ENCODE measurements around the gene WRAP73.

The WRAP73 gene

DNA sequence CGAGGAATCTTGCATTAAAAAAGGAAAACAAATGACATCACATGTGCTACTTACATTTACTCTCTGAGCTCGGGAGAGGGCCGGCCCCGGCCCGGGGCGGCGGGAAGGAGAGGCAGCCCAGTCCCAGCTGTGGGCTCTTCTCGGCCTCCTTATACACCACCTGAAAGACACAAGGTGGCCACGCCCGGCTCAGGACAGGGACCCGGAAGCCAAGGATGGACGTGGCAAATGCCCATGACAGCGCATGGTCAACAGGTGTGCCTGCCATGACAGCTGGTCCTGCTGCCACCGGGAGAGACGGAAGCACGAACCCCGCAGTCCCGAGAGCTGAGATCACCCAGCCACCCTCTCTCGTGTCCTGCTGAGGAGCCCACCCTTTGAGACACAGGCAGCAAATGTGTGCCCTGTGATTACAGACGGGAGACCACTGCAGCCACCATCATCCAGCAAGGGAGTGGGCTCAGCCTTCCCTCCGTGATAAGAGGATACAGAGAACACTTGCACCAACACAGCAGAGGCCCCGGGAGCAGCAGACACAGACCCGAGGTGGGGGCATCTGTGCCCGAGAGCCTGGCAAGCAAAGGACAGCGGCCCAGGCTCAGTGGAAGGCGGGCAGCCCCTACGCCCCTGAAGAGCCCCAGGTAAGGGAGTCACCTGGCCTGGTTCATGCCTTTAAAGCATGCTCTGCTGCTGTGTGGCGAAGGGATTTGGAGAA, 16.4 kb downstream of the WRAP73 start:
- no peak overlapping the region for H3K18ac ChIP-seq (ENCODE audit: low read length)
- H3K27ac ChIP-seq (ENCODE audit: low read depth, low read length) = no peak overlapping the region
- H2AK5ac ChIP-seq (ENCODE audit: low read length) = no peak overlapping the region
- no peak for DNase-seq
- H3K27me3 ChIP-seq (ENCODE audit: insufficient read depth, low read length, poor library complexity) = no peaks in the 10 kb centered on the region
- no peaks in the 10 kb centered on the region for H3K36me3 ChIP-seq (ENCODE audit: control insufficient read depth, insufficient read depth, low read length)
- no peak overlapping the region for H4K5ac ChIP-seq (ENCODE audit: low read length)
- no peak overlapping the region for H4K8ac ChIP-seq (ENCODE audit: low read depth, low read length)
- no peaks in the 10 kb centered on the region for H3K79me2 ChIP-seq (ENCODE audit: control insufficient read depth, insufficient read depth, low read length)
- H3K9ac ChIP-seq (ENCODE audit: low read length) = no peak overlapping the region
- no peak overlapping the region for H3K4me2 ChIP-seq (ENCODE audit: low read length)
- no peak overlapping the region for H3K23ac ChIP-seq (ENCODE audit: low read length)
- H2BK5ac ChIP-seq (ENCODE audit: low read length) = no peak overlapping the region
- WGBS (ENCODE audit: extremely low coverage, insufficient coverage, low lambda C conversion rate) = no CpG with 5 or more reads among the region's 28 CpGs
- no peak overlapping the region for H3K56ac ChIP-seq (ENCODE audit: low read length)
- no peak overlapping the region for H2BK120ac ChIP-seq (ENCODE audit: low read depth, low read length)
- no peaks in the 10 kb centered on the region for H3K4me1 ChIP-seq (ENCODE audit: control insufficient read depth, low read depth, low read length)
- no peak overlapping the region for H3K4me3 ChIP-seq (ENCODE audit: low read length)
- no peak overlapping the region for H3K4ac ChIP-seq (ENCODE audit: low read depth, low read length)
- no peaks in the 10 kb centered on the region for H3K79me1 ChIP-seq (ENCODE audit: low read length)
- H2BK15ac ChIP-seq (replicated peaks; ENCODE audit: low read depth) = no peak overlapping the region

GRCh38 chr1:3632716-3633343, 17.1 kb downstream of the WRAP73 start:
- Histone ChIP-seq H4K8ac (ENCODE audit: low read depth, low read length) (no peak overlapping the region), H3K4me1 (ENCODE audit: control insufficient read depth, low read depth, low read length) (no peaks in the 10 kb centered on the region), H3K9ac (ENCODE audit: low read length) (no peak overlapping the region), H3K23ac (ENCODE audit: low read length) (no peak overlapping the region), H3K27me3 (ENCODE audit: insufficient read depth, low read length, poor library complexity) (no peaks in the 10 kb centered on the region), H3K27ac (ENCODE audit: low read depth, low read length) (no peak overlapping the region), H2BK120ac (ENCODE audit: low read depth, low read length) (no peak overlapping the region), H3K4me2 (ENCODE audit: low read length) (no peak overlapping the region), H3K4me3 (ENCODE audit: low read length) (no peak overlapping the region), H3K79me2 (ENCODE audit: control insufficient read depth, insufficient read depth, low read length) (no peaks in the 10 kb centered on the region), H4K5ac (ENCODE audit: low read length) (no peak overlapping the region), H2AK5ac (ENCODE audit: low read length) (no peak overlapping the region), H3K79me1 (ENCODE audit: low read length) (no peaks in the 10 kb centered on the region), H3K18ac (ENCODE audit: low read length) (no peak overlapping the region), H3K56ac (ENCODE audit: low read length) (no peak overlapping the region), H3K36me3 (ENCODE audit: control insufficient read depth, insufficient read depth, low read length) (no peaks in the 10 kb centered on the region), H3K4ac (ENCODE audit: low read depth, low read length) (no peak overlapping the region), H2BK15ac (replicated peaks; ENCODE audit: low read depth) (no peak overlapping the region), H2BK5ac (ENCODE audit: low read length) (no peak overlapping the region)
- WGBS (ENCODE audit: extremely low coverage, insufficient coverage, low lambda C conversion rate) = no CpG with 5 or more reads among the region's 26 CpGs
- no peak for DNase-seq

DNA sequence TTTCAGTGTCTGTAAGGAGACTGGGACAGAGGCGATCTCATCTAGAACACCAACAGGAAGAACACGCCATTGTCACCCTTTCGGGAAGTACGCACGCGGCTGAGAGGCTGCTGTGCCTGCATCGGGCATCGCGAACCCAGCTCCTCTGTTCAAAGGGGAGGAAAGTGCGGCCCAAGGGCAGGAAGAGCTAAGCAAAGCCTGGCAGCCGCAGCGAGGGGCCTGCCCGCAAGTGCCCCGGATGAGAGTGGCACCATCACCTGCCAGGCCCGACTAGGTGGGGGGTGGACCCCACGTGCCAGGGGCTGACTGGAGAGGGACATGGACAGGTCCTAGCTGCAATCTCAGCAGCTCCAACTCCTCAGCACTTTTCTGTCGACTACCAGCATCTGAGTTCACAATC, 17.6 kb downstream of the WRAP73 start:
- Histone ChIP-seq H3K4me1 (ENCODE audit: control insufficient read depth, low read depth, low read length) (no peaks in the 10 kb centered on the region), H3K79me1 (ENCODE audit: low read length) (no peaks in the 10 kb centered on the region), H3K4me2 (ENCODE audit: low read length) (no peak overlapping the region), H2AK5ac (ENCODE audit: low read length) (no peak overlapping the region), H3K23ac (ENCODE audit: low read length) (no peak overlapping the region), H2BK120ac (ENCODE audit: low read depth, low read length) (no peak overlapping the region), H3K4ac (ENCODE audit: low read depth, low read length) (no peak overlapping the region), H4K5ac (ENCODE audit: low read length) (no peak overlapping the region), H3K27ac (ENCODE audit: low read depth, low read length) (no peak overlapping the region), H4K8ac (ENCODE audit: low read depth, low read length) (no peak overlapping the region), H3K18ac (ENCODE audit: low read length) (no peak overlapping the region), H3K27me3 (ENCODE audit: insufficient read depth, low read length, poor library complexity) (no peaks in the 10 kb centered on the region), H2BK15ac (replicated peaks; ENCODE audit: low read depth) (no peak overlapping the region), H3K4me3 (ENCODE audit: low read length) (no peak overlapping the region), H3K9ac (ENCODE audit: low read length) (no peak overlapping the region), H2BK5ac (ENCODE audit: low read length) (no peak overlapping the region), H3K79me2 (ENCODE audit: control insufficient read depth, insufficient read depth, low read length) (no peaks in the 10 kb centered on the region), H3K56ac (ENCODE audit: low read length) (no peak overlapping the region), H3K36me3 (ENCODE audit: control insufficient read depth, insufficient read depth, low read length) (no peaks in the 10 kb centered on the region)
- no peak for DNase-seq
- no CpG with 5 or more reads among the region's 17 CpGs for WGBS (ENCODE audit: extremely low coverage, insufficient coverage, low lambda C conversion rate)

- Histone ChIP-seq H3K36me3 (ENCODE audit: control insufficient read depth, insufficient read depth, low read length) (no peaks in the 10 kb centered on the region), H3K4me3 (ENCODE audit: low read length) (no peak overlapping the region), H3K56ac (ENCODE audit: low read length) (no peak overlapping the region), H3K23ac (ENCODE audit: low read length) (no peak overlapping the region), H2BK5ac (ENCODE audit: low read length) (no peak overlapping the region), H3K18ac (ENCODE audit: low read length) (no peak overlapping the region), H2BK15ac (replicated peaks; ENCODE audit: low read depth) (no peak overlapping the region), H3K27me3 (ENCODE audit: insufficient read depth, low read length, poor library complexity) (no peaks in the 10 kb centered on the region), H2AK5ac (ENCODE audit: low read length) (no peak overlapping the region), H3K9ac (ENCODE audit: low read length) (no peak overlapping the region), H3K4ac (ENCODE audit: low read depth, low read length) (no peak overlapping the region), H2BK120ac (ENCODE audit: low read depth, low read length) (no peak overlapping the region), H4K8ac (ENCODE audit: low read depth, low read length) (no peak overlapping the region), H3K79me1 (ENCODE audit: low read length) (no peaks in the 10 kb centered on the region), H3K27ac (ENCODE audit: low read depth, low read length) (no peak overlapping the region), H3K4me1 (ENCODE audit: control insufficient read depth, low read depth, low read length) (no peaks in the 10 kb centered on the region), H4K5ac (ENCODE audit: low read length) (no peak overlapping the region), H3K4me2 (ENCODE audit: low read length) (no peak overlapping the region), H3K79me2 (ENCODE audit: control insufficient read depth, insufficient read depth, low read length) (no peaks in the 10 kb centered on the region)
- DNase-seq = no peak
- no CpG with 5 or more reads among the region's 36 CpGs for WGBS (ENCODE audit: extremely low coverage, insufficient coverage, low lambda C conversion rate)
These were observed 18.3 kb downstream of the WRAP73 start for GRCh38 chr1:3631320-3632260.

DNA sequence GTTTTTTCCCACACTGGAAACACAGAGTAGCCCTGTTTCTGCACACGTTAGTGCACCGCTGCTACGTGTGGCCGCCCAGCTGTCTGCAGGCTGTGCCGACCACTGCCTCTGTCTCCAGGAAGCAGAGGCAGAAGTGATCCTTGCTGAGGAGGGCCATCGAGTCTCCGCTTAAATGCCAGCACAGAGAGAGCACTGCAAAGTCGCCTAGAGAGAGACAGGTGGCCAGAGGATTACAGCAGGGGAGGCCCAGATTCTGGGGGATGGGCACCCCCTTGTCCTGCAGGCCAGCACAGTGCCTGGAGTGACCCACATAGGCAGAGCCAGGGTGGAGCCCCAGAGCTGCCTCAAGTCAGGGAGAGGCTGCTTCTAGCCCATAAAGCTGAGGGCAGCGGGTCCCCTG, 19.0 kb downstream of the WRAP73 start:
- H4K5ac ChIP-seq (ENCODE audit: low read length) = no peak overlapping the region
- H3K79me1 ChIP-seq (ENCODE audit: low read length) = no peaks in the 10 kb centered on the region
- H3K4ac ChIP-seq (ENCODE audit: low read depth, low read length) = no peak overlapping the region
- no peak overlapping the region for H3K23ac ChIP-seq (ENCODE audit: low read length)
- no peak for DNase-seq
- no peak overlapping the region for H3K4me2 ChIP-seq (ENCODE audit: low read length)
- H2AK5ac ChIP-seq (ENCODE audit: low read length) = no peak overlapping the region
- no peaks in the 10 kb centered on the region for H3K27me3 ChIP-seq (ENCODE audit: insufficient read depth, low read length, poor library complexity)
- no peak overlapping the region for H2BK120ac ChIP-seq (ENCODE audit: low read depth, low read length)
- H3K56ac ChIP-seq (ENCODE audit: low read length) = no peak overlapping the region
- H3K4me1 ChIP-seq (ENCODE audit: control insufficient read depth, low read depth, low read length) = no peaks in the 10 kb centered on the region
- no peak overlapping the region for H3K18ac ChIP-seq (ENCODE audit: low read length)
- H3K79me2 ChIP-seq (ENCODE audit: control insufficient read depth, insufficient read depth, low read length) = no peaks in the 10 kb centered on the region
- H3K9ac ChIP-seq (ENCODE audit: low read length) = no peak overlapping the region
- H3K36me3 ChIP-seq (ENCODE audit: control insufficient read depth, insufficient read depth, low read length) = no peaks in the 10 kb centered on the region
- no peak overlapping the region for H3K4me3 ChIP-seq (ENCODE audit: low read length)
- H2BK15ac ChIP-seq (replicated peaks; ENCODE audit: low read depth) = no peak overlapping the region
- no peak overlapping the region for H2BK5ac ChIP-seq (ENCODE audit: low read length)
- WGBS (ENCODE audit: extremely low coverage, insufficient coverage, low lambda C conversion rate) = no CpG with 5 or more reads among the region's 9 CpGs
- no peak overlapping the region for H3K27ac ChIP-seq (ENCODE audit: low read depth, low read length)
- no peak overlapping the region for H4K8ac ChIP-seq (ENCODE audit: low read depth, low read length)

Measured in mesendoderm (in vitro differentiated cells).